WTC11 (cell line): ENCODE measurements around the gene TMEM121B.

Experiments used
- CTCF ChIP-seq: fragments of 200-600 bp; IDR thresholded peaks from 2 replicates; pipeline ENCODE4 v1.8.0; 2022; ENCODE audit warnings: antibody characterized with exemption
- ESRRA ChIP-seq: sonication (generic); formaldehyde crosslinking; IDR thresholded peaks from 2 replicates; pipeline ENCODE4 v1.8.1; 2022; ENCODE audit warnings: mild to moderate bottlenecking, missing genetic modification reagents, borderline replicate concordance
- FOXK1 ChIP-seq: sonication (generic); formaldehyde crosslinking; IDR thresholded peaks from 2 replicates; pipeline ENCODE4 v1.8.0; 2022; ENCODE audit warnings: mild to moderate bottlenecking, moderate library complexity, missing genetic modification reagents
- IRF2 ChIP-seq: sonication (generic); formaldehyde crosslinking; IDR thresholded peaks from 2 replicates; pipeline ENCODE4 v1.8.0; 2022; ENCODE audit warnings: low read depth, missing genetic modification reagents, borderline replicate concordance
- PREB ChIP-seq: sonication (generic); formaldehyde crosslinking; IDR thresholded peaks from 2 replicates; pipeline ENCODE4 v1.8.1; 2022; ENCODE audit warnings: mild to moderate bottlenecking, missing genetic modification reagents, moderate library complexity, borderline replicate concordance
- SMAD3 ChIP-seq: sonication (generic); formaldehyde crosslinking; IDR thresholded peaks from 2 replicates; pipeline ENCODE4 v1.8.0; 2022; ENCODE audit warnings: missing genetic modification reagents, mild to moderate bottlenecking, borderline replicate concordance
- USF2 ChIP-seq: sonication (generic); formaldehyde crosslinking; IDR thresholded peaks from 2 replicates; pipeline ENCODE4 v1.8.1; 2023; ENCODE audit warnings: mild to moderate bottlenecking, missing genetic modification reagents, moderate library complexity
- ZBTB21 ChIP-seq: sonication (generic); formaldehyde crosslinking; IDR thresholded peaks from 2 replicates; pipeline ENCODE4 v1.8.1; 2023; ENCODE audit warnings: mild to moderate bottlenecking, missing genetic modification reagents, borderline replicate concordance
- ZNF138 ChIP-seq: sonication (generic); formaldehyde crosslinking; conservative IDR thresholded peaks from 2 replicates; pipeline ENCODE4 v1.8.1; 2022; ENCODE audit warnings: mild to moderate bottlenecking, moderate library complexity, missing genetic modification reagents
- ZNF281 ChIP-seq: sonication (generic); formaldehyde crosslinking; IDR thresholded peaks from 2 replicates; pipeline ENCODE4 v1.8.0; 2023; ENCODE audit warnings: mild to moderate bottlenecking, missing genetic modification reagents
- ZNF423 ChIP-seq: fragments of 250-450 bp; sonication (Bioruptor Pico); IDR thresholded peaks from 2 replicates; pipeline ENCODE4 v2.1.2; 2022; ENCODE audit warnings: mild to moderate bottlenecking, moderate library complexity
- TF ChIP-seq, protein P1 (sequence below): sonication (generic); formaldehyde crosslinking; IDR thresholded peaks from 2 replicates; pipeline ENCODE4 v1.8.1; 2023; ENCODE audit warnings: mild to moderate bottlenecking, missing genetic modification reagents, borderline replicate concordance
- TF ChIP-seq, protein P2 (sequence below): sonication (generic); formaldehyde crosslinking; IDR thresholded peaks from 2 replicates; pipeline ENCODE4 v1.8.1; 2023; ENCODE audit warnings: mild to moderate bottlenecking, missing genetic modification reagents, moderate library complexity
- TF ChIP-seq, protein P3 (sequence below): sonication (generic); formaldehyde crosslinking; IDR thresholded peaks from 2 replicates; pipeline ENCODE4 v1.8.0; 2023; ENCODE audit warnings: missing genetic modification reagents, mild to moderate bottlenecking, borderline replicate concordance

GRCh38 chr22:17130199-17130598 lies 9.0 kb upstream of the TMEM121B start:
- no peak for TF ChIP-seq ZNF281 (CRISPR knock-in tag)
- no peak for TF ChIP-seq ZNF423 (CRISPR knock-in tag)
- no peak for TF ChIP-seq ZBTB21 (CRISPR knock-in tag)
- TF ChIP-seq PREB (CRISPR knock-in tag): no peak
- no peak for TF ChIP-seq ESRRA
- no peak for TF ChIP-seq SMAD3 (CRISPR knock-in tag)
- TF ChIP-seq, protein P1, sequence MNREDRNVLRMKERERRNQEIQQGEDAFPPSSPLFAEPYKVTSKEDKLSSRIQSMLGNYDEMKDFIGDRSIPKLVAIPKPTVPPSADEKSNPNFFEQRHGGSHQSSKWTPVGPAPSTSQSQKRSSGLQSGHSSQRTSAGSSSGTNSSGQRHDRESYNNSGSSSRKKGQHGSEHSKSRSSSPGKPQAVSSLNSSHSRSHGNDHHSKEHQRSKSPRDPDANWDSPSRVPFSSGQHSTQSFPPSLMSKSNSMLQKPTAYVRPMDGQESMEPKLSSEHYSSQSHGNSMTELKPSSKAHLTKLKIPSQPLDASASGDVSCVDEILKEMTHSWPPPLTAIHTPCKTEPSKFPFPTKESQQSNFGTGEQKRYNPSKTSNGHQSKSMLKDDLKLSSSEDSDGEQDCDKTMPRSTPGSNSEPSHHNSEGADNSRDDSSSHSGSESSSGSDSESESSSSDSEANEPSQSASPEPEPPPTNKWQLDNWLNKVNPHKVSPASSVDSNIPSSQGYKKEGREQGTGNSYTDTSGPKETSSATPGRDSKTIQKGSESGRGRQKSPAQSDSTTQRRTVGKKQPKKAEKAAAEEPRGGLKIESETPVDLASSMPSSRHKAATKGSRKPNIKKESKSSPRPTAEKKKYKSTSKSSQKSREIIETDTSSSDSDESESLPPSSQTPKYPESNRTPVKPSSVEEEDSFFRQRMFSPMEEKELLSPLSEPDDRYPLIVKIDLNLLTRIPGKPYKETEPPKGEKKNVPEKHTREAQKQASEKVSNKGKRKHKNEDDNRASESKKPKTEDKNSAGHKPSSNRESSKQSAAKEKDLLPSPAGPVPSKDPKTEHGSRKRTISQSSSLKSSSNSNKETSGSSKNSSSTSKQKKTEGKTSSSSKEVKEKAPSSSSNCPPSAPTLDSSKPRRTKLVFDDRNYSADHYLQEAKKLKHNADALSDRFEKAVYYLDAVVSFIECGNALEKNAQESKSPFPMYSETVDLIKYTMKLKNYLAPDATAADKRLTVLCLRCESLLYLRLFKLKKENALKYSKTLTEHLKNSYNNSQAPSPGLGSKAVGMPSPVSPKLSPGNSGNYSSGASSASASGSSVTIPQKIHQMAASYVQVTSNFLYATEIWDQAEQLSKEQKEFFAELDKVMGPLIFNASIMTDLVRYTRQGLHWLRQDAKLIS: no peak
- no peak for TF ChIP-seq CTCF
- no peak for TF ChIP-seq USF2 (CRISPR knock-in tag)
- TF ChIP-seq, protein P2, sequence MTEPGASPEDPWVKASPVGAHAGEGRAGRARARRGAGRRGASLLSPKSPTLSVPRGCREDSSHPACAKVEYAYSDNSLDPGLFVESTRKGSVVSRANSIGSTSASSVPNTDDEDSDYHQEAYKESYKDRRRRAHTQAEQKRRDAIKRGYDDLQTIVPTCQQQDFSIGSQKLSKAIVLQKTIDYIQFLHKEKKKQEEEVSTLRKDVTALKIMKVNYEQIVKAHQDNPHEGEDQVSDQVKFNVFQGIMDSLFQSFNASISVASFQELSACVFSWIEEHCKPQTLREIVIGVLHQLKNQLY (CRISPR knock-in tag): no peak
- no peak for TF ChIP-seq FOXK1
- TF ChIP-seq ZNF138 (CRISPR knock-in tag): no peak
- TF ChIP-seq IRF2 (CRISPR knock-in tag): no peak
- TF ChIP-seq, protein P3, sequence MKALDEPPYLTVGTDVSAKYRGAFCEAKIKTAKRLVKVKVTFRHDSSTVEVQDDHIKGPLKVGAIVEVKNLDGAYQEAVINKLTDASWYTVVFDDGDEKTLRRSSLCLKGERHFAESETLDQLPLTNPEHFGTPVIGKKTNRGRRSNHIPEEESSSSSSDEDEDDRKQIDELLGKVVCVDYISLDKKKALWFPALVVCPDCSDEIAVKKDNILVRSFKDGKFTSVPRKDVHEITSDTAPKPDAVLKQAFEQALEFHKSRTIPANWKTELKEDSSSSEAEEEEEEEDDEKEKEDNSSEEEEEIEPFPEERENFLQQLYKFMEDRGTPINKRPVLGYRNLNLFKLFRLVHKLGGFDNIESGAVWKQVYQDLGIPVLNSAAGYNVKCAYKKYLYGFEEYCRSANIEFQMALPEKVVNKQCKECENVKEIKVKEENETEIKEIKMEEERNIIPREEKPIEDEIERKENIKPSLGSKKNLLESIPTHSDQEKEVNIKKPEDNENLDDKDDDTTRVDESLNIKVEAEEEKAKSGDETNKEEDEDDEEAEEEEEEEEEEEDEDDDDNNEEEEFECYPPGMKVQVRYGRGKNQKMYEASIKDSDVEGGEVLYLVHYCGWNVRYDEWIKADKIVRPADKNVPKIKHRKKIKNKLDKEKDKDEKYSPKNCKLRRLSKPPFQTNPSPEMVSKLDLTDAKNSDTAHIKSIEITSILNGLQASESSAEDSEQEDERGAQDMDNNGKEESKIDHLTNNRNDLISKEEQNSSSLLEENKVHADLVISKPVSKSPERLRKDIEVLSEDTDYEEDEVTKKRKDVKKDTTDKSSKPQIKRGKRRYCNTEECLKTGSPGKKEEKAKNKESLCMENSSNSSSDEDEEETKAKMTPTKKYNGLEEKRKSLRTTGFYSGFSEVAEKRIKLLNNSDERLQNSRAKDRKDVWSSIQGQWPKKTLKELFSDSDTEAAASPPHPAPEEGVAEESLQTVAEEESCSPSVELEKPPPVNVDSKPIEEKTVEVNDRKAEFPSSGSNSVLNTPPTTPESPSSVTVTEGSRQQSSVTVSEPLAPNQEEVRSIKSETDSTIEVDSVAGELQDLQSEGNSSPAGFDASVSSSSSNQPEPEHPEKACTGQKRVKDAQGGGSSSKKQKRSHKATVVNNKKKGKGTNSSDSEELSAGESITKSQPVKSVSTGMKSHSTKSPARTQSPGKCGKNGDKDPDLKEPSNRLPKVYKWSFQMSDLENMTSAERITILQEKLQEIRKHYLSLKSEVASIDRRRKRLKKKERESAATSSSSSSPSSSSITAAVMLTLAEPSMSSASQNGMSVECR (CRISPR knock-in tag): no peak
